ENCODE results near the gene METTL23.

DNA sequence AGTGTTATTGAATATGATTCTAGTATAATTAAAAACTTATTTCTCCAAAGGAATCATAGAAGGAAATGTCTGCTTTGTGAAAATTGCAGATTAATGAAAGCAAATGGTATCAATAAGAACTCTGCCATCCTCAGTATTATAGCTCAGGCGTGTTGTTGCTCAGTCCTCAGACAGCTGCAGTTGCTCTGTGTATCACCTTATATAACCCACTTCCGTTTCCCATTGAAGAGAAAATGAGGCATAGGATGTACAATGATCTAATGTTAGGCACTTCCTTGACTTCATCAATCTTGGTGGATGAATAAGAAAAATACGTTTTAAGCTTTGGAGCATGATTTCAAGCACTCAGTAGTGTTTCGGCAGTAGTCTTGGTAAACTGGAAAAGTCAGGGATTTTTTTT is 25.4 kb downstream of the METTL23 start:
- TF ChIP-seq, protein P1, sequence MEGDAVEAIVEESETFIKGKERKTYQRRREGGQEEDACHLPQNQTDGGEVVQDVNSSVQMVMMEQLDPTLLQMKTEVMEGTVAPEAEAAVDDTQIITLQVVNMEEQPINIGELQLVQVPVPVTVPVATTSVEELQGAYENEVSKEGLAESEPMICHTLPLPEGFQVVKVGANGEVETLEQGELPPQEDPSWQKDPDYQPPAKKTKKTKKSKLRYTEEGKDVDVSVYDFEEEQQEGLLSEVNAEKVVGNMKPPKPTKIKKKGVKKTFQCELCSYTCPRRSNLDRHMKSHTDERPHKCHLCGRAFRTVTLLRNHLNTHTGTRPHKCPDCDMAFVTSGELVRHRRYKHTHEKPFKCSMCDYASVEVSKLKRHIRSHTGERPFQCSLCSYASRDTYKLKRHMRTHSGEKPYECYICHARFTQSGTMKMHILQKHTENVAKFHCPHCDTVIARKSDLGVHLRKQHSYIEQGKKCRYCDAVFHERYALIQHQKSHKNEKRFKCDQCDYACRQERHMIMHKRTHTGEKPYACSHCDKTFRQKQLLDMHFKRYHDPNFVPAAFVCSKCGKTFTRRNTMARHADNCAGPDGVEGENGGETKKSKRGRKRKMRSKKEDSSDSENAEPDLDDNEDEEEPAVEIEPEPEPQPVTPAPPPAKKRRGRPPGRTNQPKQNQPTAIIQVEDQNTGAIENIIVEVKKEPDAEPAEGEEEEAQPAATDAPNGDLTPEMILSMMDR (IDR thresholded peaks at IDR 0.05; ENCODE audit: insufficient read depth, low read length, poor library complexity, severe bottlenecking), result no peak
- no peak for TF ChIP-seq EZH2phosphoT487 (conservative IDR thresholded peaks at IDR 0.05; ENCODE audit: low read length)
